ENCODE results near the gene CD160.

- TF ChIP-seq CTCF (conservative IDR thresholded peaks at IDR 0.05; ENCODE audit: low read depth, low read length), result no peak
- no peak for TF ChIP-seq EZH2 (IDR thresholded peaks at IDR 0.05; ENCODE audit: borderline replicate concordance, low read depth, low read length, poor library complexity, severe bottlenecking)
These were observed 38.8 kb downstream of the CD160 start for GRCh38 chr1:145758116-145758515.

All from A673 (cell line).